ENCODE data around the gene PTPA.
A peak's percentile ranks its signal among the peaks of the same experiment; 100 is the strongest.
"Not testable (repeated sequence)": the region's sequence is repeated elsewhere in the genome, so short reads cannot be mapped to it uniquely, and the experiment has no call there.

PTPA gene

DNA sequence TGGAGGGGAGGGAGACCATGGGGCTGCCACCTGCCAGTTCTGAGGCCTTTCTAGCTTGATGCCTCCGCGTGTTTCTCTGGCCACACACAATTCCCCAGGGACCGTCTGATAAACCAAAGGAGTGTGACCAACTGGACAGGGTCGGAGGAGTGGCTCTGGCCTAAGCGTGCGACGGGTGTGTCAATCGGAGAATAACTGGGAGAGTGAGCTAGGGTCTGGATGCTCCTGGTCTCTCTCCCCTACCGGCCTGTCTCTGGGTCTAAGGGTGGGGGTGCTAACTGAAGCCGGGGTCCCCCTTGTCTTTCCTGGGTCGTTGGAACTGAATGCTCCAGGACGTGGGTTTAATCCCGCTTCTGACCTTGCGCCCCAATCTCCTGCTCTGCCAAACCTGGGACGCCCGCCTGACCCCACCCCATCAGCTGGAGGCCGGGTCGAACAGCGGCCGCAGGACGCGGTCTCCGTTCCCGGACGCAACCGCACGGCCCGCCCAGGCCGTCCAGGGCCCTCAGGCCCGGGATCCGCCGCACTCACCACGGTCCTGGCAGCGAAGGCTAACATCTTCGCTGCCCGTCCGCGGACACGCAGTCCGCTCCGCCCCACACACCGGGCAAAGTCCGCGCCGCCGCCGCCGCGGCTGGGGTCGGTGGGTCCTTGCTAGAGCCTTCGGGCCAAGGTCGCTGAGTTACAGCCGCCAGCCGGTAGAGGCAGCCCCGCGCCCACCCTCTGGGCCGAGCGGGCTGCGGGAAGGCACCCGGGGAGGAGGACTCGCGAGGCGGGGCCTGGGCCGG, 1.1 kb upstream of the PTPA start:
- 0 out of 2 replicates have a peak, but pooled peaks cover 3% of the 10 kb centered on the region for H3K4me1 ChIP-seq (ENCODE audit: insufficient read depth, low read length)
- WGBS, result 4% methylated on average over 64 of the region's 64 CpGs
- H3K27me3 ChIP-seq (ENCODE audit: insufficient read depth, low read length), result peaks cover 21% of the 10 kb centered on the region
- H3K9ac ChIP-seq (ENCODE audit: low read depth, low read length), result peak overlapping the region; percentile 40
- H3K9me3 ChIP-seq (ENCODE audit: insufficient read depth, low read depth, low read length), result no peaks in the 10 kb centered on the region
- H3K27ac ChIP-seq (ENCODE audit: low read depth, low read length), result no peak overlapping the region
- H3K4me3 ChIP-seq (ENCODE audit: low read length), result peak overlapping the region; percentile 66
- H3K36me3 ChIP-seq (ENCODE audit: insufficient read depth, low read length), result no peaks in the 10 kb centered on the region

DNA sequence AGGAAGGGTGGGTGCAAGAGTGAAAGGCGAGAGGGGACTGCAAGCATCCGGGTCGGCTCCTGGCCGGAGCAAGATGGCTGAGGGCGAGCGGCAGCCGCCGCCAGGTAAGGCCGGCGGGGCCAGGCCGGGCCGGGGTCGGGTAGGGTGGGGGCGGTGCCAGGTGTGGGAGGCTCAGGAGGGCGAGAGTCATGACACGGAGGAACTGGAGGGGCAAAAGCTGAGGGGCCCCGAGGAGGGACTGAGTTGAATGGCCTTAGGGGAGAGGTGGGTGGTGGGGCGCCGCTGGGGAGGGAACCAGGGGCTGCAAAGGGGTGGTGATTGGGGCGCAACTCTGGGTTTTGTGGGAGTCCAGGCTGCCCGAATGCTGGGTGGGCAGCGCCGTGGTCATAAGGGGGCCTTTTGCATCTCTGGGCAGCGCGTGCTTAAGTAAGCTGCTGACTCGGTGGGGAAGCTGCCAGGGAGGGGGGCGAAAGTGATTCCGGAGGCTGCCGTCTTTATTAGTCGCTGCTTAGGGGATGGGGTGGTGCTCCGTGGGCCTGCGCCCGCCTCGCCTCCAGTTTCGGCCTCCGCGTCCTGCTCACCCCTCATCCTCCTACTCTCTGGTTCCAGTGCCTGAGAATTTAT, 425 bp downstream of the PTPA start:
- 1% methylated on average over 35 of the region's 37 CpGs for WGBS
- H3K9ac ChIP-seq (ENCODE audit: low read depth, low read length), result peak overlapping the region; percentile 96
- H3K27ac ChIP-seq (ENCODE audit: low read depth, low read length), result peak overlapping the region; percentile 95
- H3K4me3 ChIP-seq (ENCODE audit: low read length), result peak overlapping the region; percentile 66
- 0 out of 2 replicates have a peak, but pooled peaks cover 3% of the 10 kb centered on the region for H3K4me1 ChIP-seq (ENCODE audit: insufficient read depth, low read length)
- H3K36me3 ChIP-seq (ENCODE audit: insufficient read depth, low read length), result no peaks in the 10 kb centered on the region
- H3K27me3 ChIP-seq (ENCODE audit: insufficient read depth, low read length), result peaks cover 21% of the 10 kb centered on the region
- no peaks in the 10 kb centered on the region for H3K9me3 ChIP-seq (ENCODE audit: insufficient read depth, low read depth, low read length)

DNA sequence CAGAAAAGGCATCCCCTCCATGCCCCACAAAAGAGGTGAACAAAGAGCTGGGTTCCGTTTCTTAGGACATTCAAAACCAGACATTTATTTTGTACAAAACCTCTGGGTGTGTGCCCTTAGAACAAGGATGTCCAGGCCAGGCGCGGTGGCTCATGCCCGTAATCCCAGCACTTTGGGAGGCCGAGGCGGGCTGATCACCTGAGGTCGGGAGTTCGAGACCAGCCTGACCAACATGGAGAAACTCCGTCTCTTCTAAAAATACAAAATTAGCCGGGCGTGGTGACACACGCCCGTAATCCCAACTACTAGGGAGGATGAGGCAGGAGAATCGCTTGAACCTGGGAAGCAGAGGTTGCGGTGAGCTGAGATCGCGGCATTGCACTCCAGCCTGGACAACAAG, 1.3 kb downstream of the PTPA start:
- not testable (repeated sequence) for H3K9me3 ChIP-seq (ENCODE audit: insufficient read depth, low read depth, low read length); H3K4me1 ChIP-seq (ENCODE audit: insufficient read depth, low read length); H3K36me3 ChIP-seq (ENCODE audit: insufficient read depth, low read length); H3K27ac ChIP-seq (ENCODE audit: low read depth, low read length)
- 95% methylated on average over 17 of the region's 17 CpGs for WGBS
- Histone ChIP-seq H3K27me3 (ENCODE audit: insufficient read depth, low read length) (peaks cover 21% of the 10 kb centered on the region), H3K4me3 (ENCODE audit: low read length) (peak overlapping the region; percentile 66), H3K9ac (ENCODE audit: low read depth, low read length) (peak overlapping the region; percentile 96)

DNA sequence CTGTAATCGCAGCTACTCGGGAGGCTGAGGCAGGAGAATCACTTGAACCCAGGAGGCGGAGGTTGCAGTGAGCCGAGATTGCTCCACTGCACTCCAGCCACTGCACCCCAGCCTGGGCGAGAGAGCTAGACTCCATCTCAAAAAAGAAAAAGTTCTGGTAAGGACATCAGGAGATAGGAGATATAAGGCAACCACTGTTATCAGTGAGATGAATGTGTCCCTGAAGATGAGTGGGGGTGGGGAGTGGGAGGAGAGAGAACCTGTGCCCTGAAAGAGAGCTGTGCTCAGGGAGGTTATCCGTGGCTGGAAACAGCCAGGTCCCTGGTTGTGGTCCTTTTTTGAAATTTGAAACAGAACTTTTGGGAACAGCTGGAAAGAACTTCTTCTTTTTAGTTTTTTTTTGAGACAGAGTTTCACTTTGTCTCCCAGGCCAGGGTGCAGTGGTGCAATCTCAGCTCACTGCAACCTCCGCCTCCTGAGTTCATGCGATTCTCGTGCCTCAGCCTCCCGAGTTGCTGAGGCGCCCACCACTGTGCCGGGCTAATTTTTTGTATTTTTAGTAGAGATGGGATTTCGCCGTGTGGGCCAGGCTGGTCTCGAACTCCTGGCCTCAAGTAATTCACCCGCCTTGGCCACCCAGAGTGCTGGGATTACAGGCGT, 2.6 kb downstream of the PTPA start:
- H3K27ac ChIP-seq (ENCODE audit: low read depth, low read length), result no peak overlapping the region
- H3K4me1 ChIP-seq (ENCODE audit: insufficient read depth, low read length), result 0 out of 2 replicates have a peak, but pooled peaks cover 3% of the 10 kb centered on the region
- H3K4me3 ChIP-seq (ENCODE audit: low read length), result no peak overlapping the region
- H3K27me3 ChIP-seq (ENCODE audit: insufficient read depth, low read length), result peaks cover 16% of the 10 kb centered on the region
- H3K36me3 ChIP-seq (ENCODE audit: insufficient read depth, low read length), result no peaks in the 10 kb centered on the region
- no peak overlapping the region for H3K9ac ChIP-seq (ENCODE audit: low read depth, low read length)
- H3K9me3 ChIP-seq (ENCODE audit: insufficient read depth, low read depth, low read length), result no peaks in the 10 kb centered on the region
- WGBS, result 94% methylated on average over 17 of the region's 17 CpGs

DNA sequence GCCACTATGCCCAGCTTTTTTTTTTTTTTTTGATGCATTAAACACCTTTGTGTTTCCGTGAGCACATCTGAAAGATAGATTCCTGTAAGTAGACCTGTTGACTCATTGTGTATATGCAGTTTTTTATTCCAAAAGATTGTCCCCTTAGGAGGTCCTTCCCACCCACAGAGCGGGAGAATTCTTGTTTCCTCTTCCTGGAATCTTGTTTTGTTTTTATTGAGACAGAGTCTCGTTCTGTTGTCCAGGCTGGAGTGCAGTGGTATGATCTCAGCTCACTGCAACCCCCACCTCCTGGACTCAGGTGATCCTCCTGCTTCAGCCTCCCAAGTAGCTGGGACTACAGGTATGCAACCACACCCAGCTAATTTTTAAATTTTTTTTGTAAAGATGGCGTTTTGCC, 7.6 kb downstream of the PTPA start:
- Histone ChIP-seq H3K9ac (ENCODE audit: low read depth, low read length) (no peak overlapping the region), H3K4me3 (ENCODE audit: low read length) (no peak overlapping the region), H3K27ac (ENCODE audit: low read depth, low read length) (no peak overlapping the region), H3K4me1 (ENCODE audit: insufficient read depth, low read length) (no peaks in the 10 kb centered on the region), H3K27me3 (ENCODE audit: insufficient read depth, low read length) (no peaks in the 10 kb centered on the region), H3K9me3 (ENCODE audit: insufficient read depth, low read depth, low read length) (no peaks in the 10 kb centered on the region), H3K36me3 (ENCODE audit: insufficient read depth, low read length) (peaks cover 28% of the 10 kb centered on the region)
- 97% methylated on average over 4 of the region's 4 CpGs for WGBS

DNA sequence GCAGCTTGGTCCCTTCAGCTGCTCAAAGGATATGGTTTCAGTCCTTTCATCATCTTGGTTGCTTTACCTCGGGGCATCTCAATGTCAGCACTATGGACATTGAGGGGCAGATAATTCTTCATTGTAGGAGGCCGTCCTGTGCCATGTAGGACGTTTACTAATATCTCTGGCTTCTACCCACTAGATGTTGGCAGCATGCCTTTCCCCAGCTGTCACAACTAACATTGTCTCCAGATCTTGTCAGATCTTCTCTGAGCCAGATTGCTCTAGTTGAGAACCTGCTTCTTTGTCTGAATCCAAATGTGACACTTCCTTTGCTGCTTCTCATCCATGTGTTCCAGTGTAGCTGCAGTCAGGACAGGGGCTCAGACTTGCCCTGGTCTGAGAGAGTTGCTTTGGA, 10.3 kb downstream of the PTPA start:
- Histone ChIP-seq H3K27me3 (ENCODE audit: insufficient read depth, low read length) (no peaks in the 10 kb centered on the region), H3K9ac (ENCODE audit: low read depth, low read length) (no peak overlapping the region), H3K4me3 (ENCODE audit: low read length) (no peak overlapping the region), H3K36me3 (ENCODE audit: insufficient read depth, low read length) (peaks cover 38% of the 10 kb centered on the region), H3K4me1 (ENCODE audit: insufficient read depth, low read length) (peaks cover 5% of the 10 kb centered on the region; the same call in 1 of the 2 replicates), H3K27ac (ENCODE audit: low read depth, low read length) (no peak overlapping the region), H3K9me3 (ENCODE audit: insufficient read depth, low read depth, low read length) (no peaks in the 10 kb centered on the region)
- 95% methylated on average over 3 of the region's 3 CpGs for WGBS

DNA sequence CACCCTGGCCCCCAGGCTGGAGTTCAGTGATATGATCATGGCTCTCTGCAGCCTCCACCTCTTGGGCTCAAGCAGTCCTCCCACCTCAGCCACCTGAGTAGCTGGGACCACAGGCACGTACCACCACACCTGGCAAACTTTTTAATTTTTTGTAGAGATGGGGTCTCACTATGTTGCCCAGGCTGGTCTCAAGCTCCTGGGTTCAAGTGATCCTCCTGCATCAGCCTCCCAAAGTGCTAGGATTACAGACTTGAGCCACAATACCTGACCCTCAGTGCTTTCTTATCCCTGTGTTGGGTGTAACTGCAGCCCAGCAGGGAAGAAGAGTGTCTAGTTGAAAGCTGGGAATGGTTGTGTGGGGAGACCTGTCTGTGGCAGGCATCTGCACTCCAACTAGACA, 10.9 kb downstream of the PTPA start:
- no peak overlapping the region for H3K4me3 ChIP-seq (ENCODE audit: low read length)
- no peaks in the 10 kb centered on the region for H3K27me3 ChIP-seq (ENCODE audit: insufficient read depth, low read length)
- H3K27ac ChIP-seq (ENCODE audit: low read depth, low read length), result no peak overlapping the region
- H3K4me1 ChIP-seq (ENCODE audit: insufficient read depth, low read length), result peaks cover 11% of the 10 kb centered on the region
- no peak overlapping the region for H3K9ac ChIP-seq (ENCODE audit: low read depth, low read length)
- H3K9me3 ChIP-seq (ENCODE audit: insufficient read depth, low read depth, low read length), result no peaks in the 10 kb centered on the region
- H3K36me3 ChIP-seq (ENCODE audit: insufficient read depth, low read length), result peaks cover 38% of the 10 kb centered on the region
- 100% methylated on average over 1 of the region's 1 CpG for WGBS

DNA sequence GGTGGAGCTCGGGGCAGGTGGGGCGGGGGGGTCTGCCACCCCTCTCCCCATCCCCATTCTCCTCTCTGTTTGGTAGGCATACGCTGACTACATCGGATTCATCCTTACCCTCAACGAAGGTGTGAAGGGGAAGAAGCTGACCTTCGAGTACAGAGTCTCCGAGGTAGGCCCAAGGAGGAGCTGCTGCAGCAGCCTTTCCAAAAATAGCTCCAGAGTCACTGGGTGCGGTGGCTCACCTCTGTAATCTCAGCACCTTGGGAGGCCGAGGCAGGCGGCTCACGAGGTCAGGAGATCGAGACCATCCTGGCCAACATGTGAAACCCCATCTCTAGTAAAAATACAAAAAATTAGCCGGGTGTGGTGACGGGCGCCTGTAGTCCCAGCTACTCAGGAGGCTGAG, 11.8 kb downstream of the PTPA start:
- Histone ChIP-seq H3K4me1 (ENCODE audit: insufficient read depth, low read length) (peaks cover 18% of the 10 kb centered on the region), H3K36me3 (ENCODE audit: insufficient read depth, low read length) (peaks cover 43% of the 10 kb centered on the region)
- not testable (repeated sequence) for H3K9ac ChIP-seq (ENCODE audit: low read depth, low read length); H3K9me3 ChIP-seq (ENCODE audit: insufficient read depth, low read depth, low read length); H3K27me3 ChIP-seq (ENCODE audit: insufficient read depth, low read length); H3K27ac ChIP-seq (ENCODE audit: low read depth, low read length); H3K4me3 ChIP-seq (ENCODE audit: low read length)
- WGBS, result 96% methylated on average over 15 of the region's 15 CpGs

DNA sequence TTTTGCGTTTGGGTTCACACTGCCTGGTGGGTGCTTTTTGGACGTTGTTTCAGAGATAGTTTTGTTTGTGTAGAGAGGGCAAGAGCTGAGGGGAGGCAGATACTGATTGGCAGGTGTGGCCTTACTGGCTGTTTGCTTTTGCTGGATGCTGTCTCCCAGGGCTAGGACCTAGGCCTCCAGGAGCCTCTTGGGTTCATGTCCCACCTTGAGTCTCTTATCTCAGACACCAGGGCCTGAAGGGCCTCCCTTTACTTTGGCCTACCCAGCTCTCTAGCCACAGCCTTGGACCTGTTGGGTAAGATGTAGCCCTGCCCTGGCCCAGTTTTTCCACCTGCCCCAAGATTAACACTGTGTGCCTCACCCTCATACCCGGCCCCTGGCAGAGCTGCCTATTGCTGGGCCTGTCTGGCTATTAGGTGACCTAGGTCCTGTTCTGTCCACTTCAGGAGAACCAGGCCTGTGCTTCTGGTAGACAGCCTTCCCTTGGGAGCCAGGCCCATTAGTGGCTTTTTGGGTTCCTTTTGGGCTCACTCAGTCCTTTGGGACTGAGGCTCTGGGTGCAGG, 13.4 kb downstream of the PTPA start:
- no peak overlapping the region for H3K9ac ChIP-seq (ENCODE audit: low read depth, low read length)
- peaks cover 52% of the 10 kb centered on the region for H3K36me3 ChIP-seq (ENCODE audit: insufficient read depth, low read length)
- 87% methylated on average over 3 of the region's 3 CpGs for WGBS
- H3K9me3 ChIP-seq (ENCODE audit: insufficient read depth, low read depth, low read length), result no peaks in the 10 kb centered on the region
- H3K27me3 ChIP-seq (ENCODE audit: insufficient read depth, low read length), result no peaks in the 10 kb centered on the region
- H3K4me1 ChIP-seq (ENCODE audit: insufficient read depth, low read length), result peaks cover 18% of the 10 kb centered on the region
- H3K27ac ChIP-seq (ENCODE audit: low read depth, low read length), result no peak overlapping the region
- H3K4me3 ChIP-seq (ENCODE audit: low read length), result no peak overlapping the region

DNA sequence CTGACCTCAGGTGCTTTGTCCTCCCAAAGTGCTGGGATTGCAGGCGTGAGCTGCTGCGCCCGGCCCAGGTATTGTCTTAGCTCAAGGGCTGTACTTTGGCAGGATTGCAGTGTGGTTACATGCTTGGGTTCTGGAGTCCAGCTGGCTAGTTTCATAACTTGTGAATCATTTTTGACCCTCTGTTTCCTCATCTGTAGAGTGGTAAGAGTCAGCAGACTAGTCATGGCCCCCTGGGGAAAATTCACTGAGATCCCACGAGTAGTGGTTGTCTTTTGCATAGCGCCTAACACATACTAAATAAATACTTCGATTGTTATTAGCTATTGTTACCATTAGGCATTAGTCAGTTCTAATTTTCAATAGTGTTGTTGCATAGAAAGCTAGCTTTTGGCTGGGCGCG, 14.3 kb downstream of the PTPA start:
- no peak overlapping the region for H3K9ac ChIP-seq (ENCODE audit: low read depth, low read length)
- peaks cover 58% of the 10 kb centered on the region for H3K36me3 ChIP-seq (ENCODE audit: insufficient read depth, low read length)
- H3K4me3 ChIP-seq (ENCODE audit: low read length), result no peak overlapping the region
- H3K9me3 ChIP-seq (ENCODE audit: insufficient read depth, low read depth, low read length), result no peaks in the 10 kb centered on the region
- WGBS, result 94% methylated on average over 7 of the region's 8 CpGs
- H3K27ac ChIP-seq (ENCODE audit: low read depth, low read length), result peak overlapping the region; percentile 32; the same call in 1 of the 2 replicates
- H3K27me3 ChIP-seq (ENCODE audit: insufficient read depth, low read length), result no peaks in the 10 kb centered on the region
- peaks cover 18% of the 10 kb centered on the region for H3K4me1 ChIP-seq (ENCODE audit: insufficient read depth, low read length)
